Gastroesophageal sphincter (tissue), 3 donors: ENCODE measurements around the gene ETV6.

ENCODE experiments used
- CTCF ChIP-seq, 4 experiments: fragments of 200-600 bp in 2 of 4; fragments of 450-650 bp in 2 of 4; sonication (generic) in 1 of 4; IDR thresholded peaks; one replicate each; pipeline ENCODE4 v1.5.1; 2017 to 2019; ENCODE audit warnings: antibody characterized with exemption in 4 of 4, mild to moderate bottlenecking in 2 of 4, moderate library complexity in 2 of 4
- POLR2A ChIP-seq, 2 donors: fragments of 450-650 bp; IDR thresholded peaks; one replicate each; pipeline ENCODE4 v1.6.1; 2017; ENCODE audit warnings: antibody characterized with exemption in 2 of 2, mild to moderate bottlenecking in 2 of 2, moderate library complexity in 1 of 2

- TF ChIP-seq CTCF (IDR thresholded peaks at IDR 0.05), result no peak
- TF ChIP-seq POLR2A (IDR thresholded peaks at IDR 0.05), result no peak
Observed at GRCh38 chr12:11714626-11715025, 65.2 kb downstream of the ETV6 start.
